Muscle of arm (tissue), 12 donors: ENCODE measurements around the gene CDH22. TPM values are rescaled to one million over a fixed set of nuclear protein-coding genes. Genes with fewer than 3 reads are reported as not detected.

Experiments used
- DNase-seq: peaks from one replicate; pipeline ENCODE4 v3.0.0-alpha.2; 2013
- polyA plus RNA-seq, 12 donors: library from polyadenylated mRNA; unstranded; fragments of 120-200 nt; gene quantifications; one replicate each; pipeline ENCODE4 v1.2.1, GENCODE V29; 2013; ENCODE audit not compliant: insufficient read length in 12 of 12

The CDH22 gene
- polyA plus RNA-seq, 12 donors = 0.09 to 0.59 (median 0.24) TPM; not detected in 2

GRCh38 chr20:46195264-46196036 is 112.8 kb downstream of the CDH22 start:
- no peak for DNase-seq

DNA sequence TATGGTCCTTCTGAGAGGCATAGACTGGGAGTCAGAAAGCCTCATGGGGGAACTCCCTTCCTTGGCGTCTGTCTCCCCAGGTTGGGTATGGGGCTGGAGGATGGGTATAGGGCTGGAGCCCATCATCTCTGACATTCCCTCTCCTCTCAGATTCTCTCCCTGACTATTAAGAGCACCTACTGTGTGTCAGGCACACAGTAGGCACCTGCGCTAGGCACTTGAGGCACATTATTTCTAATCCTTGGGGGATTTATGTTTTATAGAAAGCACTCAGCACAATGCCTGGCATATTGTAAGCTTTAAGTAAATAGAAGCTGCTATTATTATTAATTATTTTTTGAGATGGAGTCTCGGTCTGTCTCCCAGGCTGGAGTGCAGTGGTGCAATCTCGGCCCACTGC is 113.9 kb downstream of the CDH22 start:
- DNase-seq = no peak

DNA sequence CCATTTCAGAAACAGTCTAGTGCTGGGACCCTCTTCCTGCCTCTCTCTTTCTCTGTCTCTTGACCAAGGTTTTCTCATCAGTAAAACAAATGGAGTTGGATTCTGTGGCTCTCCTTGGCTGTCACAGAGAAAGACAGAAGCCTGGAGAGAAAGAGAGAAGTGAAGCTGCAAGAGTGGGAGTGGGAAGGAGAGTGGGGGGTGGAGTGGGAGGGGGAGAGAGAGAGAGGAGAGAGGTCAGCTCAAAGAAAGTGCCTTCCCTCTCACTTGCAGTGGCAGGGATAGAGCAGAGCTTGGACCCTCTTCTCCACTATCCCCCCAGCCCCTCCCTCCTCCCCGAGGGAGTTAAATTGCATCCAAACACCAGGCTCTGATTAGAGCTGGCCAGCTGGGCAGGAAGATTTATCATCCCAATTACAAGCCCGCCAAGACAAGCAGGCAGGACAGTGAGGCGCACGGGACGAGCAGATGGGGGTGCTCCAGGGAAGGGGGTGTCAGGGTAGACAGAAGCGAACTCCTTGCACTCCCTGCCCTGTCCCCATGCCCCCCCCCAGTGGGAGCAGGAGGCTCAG is 115.8 kb downstream of the CDH22 start:
- no peak for DNase-seq

- no peak for DNase-seq
Observed at GRCh38 chr20:46191611-46192010, 116.7 kb downstream of the CDH22 start.

GRCh38 chr20:46191168-46191540 is 117.1 kb downstream of the CDH22 start:
- DNase-seq = no peak

GRCh38 chr20:46190478-46191167 is 117.7 kb downstream of the CDH22 start:
- DNase-seq = no peak

DNA sequence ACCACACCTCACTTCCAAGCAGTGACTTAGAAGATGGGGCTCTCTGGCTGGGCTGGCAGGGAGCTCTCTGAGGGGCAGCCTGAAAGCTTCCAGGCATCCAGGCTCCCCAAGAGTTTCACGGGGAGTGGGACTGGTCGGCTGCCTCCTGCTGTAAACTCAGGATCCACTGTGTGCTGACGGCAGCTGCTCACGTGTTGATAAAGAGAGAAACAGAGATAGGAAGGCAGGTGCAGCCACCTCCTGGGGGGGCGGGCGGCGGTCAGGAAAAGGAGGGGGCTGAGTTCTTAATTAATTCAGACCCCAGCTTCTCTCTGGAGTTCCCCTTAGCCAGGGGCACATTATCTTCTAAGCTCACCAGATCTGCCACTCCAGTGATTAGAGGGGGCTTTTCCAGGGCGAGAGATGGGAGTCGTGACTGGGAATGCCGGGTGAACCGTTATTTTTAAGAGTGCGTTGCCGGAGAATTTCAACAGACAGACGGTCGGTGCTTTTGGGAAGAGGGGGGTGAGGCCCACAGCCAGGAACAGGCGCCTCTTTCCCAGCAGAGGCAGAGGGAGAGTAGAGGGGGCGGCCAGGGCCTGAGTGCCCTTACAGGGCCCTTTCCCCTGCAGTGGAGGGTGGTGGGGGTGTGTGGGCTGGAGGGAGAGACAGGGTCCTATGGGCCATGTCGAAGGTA is 119.3 kb downstream of the CDH22 start:
- no peak for DNase-seq

DNA sequence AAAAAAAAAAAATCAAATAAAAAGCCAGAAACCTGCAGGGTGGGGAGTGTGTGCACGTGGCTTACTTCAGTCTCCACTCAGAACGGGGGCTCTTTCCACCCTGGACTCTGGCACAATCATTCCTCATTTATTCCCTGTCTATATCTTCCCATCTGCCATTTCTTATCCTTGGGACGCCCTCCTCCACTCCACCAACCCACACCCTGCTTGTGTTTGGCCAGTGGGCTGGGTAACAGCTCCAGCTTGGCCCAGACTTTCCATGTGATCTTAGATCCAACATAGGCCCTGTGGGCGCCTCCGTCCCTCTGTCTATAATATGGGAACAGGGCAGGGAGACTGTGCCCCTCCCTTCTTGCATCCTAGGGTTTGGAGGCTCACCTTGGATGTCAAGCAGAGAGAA is 122.1 kb downstream of the CDH22 start:
- DNase-seq = no peak

GRCh38 chr20:46185353-46185752 is 122.9 kb downstream of the CDH22 start:
- DNase-seq = no peak

DNA sequence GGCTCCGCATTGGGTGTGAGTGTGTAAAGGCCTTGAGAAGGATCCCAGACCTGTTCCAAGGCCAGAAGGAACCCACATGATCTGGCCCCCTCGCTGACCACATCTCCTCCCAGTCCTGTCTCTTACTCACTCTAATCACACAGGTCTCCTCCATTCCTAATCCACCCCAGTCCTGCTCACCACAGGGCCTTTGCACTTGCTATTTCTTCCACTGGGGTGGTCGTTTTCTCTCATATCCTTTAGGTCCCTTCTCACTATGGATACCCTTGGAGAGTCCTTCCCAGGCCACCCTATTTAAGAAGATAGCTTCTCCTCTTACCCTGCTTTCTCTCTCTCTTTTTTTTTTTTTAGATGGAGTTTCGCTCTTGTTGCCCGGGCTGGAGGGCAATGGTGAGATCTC is 124.5 kb downstream of the CDH22 start:
- no peak for DNase-seq

- DNase-seq = no peak
Observed at GRCh38 chr20:46182276-46183200, 125.8 kb downstream of the CDH22 start.

GRCh38 chr20:46179862-46180261 is 128.4 kb downstream of the CDH22 start:
- no peak for DNase-seq

DNA sequence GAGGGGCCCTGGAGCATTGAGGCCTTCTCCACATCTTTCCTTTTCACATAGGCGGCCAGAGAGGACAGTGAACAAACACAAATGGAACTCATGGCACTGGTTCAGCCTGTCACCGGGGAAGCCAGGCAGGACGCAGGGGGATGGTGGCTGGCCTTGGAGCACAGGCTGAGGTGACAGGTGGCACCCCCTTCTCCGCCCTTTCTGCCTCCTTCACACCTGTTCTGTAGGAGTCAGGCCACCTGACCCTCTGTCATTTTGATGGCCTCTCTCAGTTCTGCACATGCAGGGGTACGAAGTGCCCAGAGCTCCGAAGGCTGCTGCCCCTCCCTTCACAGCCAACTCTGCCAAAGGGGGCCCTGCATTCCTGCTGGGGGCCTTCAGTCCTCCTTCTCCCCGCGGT is 129.4 kb downstream of the CDH22 start:
- DNase-seq = no peak

GRCh38 chr20:46177768-46178167 is 130.5 kb downstream of the CDH22 start:
- DNase-seq = no peak

GRCh38 chr20:46176739-46177378 is 131.4 kb downstream of the CDH22 start:
- DNase-seq = no peak

GRCh38 chr20:46175127-46175494 is 133.2 kb downstream of the CDH22 start:
- no peak for DNase-seq

DNA sequence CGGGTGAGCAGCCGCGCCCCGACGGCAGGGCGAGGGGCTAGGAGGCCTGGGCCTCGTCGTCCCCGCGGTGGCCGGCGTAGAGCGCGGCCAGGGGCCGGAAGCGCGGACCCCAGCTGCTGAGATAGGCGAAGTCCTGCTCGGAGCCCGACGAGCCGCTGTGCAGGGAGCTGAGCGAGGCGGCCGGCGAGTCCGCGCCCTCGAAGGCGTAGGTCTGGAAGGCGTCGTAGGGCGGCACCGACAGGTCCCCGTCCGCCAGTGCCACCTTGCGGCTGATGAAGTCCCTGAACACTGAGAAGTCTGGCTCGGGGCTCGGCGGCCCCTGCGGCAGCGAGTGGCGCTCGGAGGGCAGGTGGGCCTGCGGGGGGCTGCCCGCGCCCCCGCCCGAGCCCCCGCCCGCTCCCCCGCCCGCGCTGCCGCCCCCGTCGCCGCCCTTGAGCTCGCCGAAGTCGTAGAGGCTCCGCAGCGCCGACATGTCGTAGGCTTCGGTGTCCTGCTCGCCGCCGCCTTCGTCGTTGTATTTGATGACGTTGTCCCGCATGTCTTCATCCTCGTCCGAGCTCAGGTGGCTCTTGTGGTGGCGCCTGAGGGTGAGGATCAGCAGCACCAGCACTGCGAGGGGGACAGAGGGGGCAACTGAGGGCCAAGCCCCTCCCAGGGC is 133.7 kb downstream of the CDH22 start:
- peak; percentile 25 for DNase-seq

DNA sequence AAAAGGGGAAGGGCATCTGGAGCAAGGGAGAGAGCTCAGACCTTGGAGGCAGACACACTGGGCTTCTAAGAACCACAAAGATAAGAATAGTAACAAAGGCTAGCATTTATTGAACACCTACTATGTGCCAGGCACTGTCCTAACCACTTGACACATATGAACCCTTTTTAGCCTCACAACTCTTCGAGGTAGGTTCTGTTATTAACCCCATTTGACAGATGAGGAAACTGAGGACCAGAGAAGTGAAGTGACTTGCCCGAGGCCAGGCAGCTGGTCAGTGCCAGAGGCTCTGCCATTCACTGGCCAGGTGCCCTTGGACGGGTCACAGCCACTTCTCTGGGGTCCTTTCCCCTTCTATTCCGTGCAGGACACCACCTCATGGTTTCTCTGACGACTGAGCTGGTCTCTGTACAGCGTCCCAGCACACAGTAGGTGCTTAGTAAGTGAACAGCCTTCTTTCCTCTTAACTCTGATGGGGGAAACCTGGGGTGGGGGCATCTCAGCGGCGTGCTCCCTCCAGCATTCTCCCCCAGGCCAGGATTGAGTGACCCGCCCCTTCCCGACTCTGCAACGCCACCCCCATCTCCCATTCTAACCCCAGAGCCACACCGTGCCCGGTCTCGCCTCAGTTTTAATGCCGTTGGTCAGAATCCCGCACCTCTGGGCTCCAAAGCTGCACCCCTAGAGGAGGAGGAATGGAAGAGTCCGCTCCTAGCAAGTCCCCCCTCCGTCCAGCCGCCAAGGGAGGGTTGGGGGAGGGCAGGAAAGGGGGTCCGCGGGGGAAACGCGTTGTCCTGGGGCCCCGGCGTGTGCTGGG is 134.4 kb downstream of the CDH22 start:
- no peak for DNase-seq

DNA sequence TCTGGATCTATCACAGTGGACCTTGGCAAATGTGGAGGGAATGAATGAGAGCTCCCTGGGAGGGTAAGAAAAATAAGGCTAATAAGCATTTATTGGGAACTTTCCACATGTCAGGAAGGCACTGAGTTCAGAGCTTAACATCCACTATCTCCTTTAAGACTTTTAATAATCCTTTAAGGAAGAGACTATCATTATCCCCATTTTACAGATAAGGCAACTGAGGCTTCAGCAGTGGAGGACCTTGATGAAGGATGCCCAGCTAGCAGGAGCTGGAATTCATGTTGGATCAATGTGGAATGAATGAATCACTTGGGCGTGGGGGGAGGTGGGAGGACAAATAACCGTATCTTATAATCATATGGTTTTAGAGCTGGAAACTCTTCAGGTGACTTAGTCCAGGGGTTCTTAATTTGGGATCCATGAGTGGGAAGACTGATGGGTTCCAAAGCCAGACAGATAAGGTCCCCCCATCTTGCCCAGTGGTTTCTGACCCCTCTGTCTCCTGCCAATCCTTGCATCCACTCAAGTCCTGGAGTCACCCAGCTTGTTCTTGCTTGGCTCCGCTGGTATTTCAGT is 135.2 kb downstream of the CDH22 start:
- DNase-seq = no peak
